22Rv1 (cell line): ENCODE data around the gene NDRG4.

Experiments used
- ZFX ChIP-seq: fragments of 450-650 bp; IDR thresholded peaks from 2 replicates; pipeline ENCODE4 v1.6.1; 2017; ENCODE audit warnings: antibody characterized with exemption, borderline replicate concordance
- TF ChIP-seq, protein P1 (sequence below): fragments of 450-650 bp; IDR thresholded peaks from 2 replicates; pipeline ENCODE4 v1.5.1; 2017; ENCODE audit warnings: mild to moderate bottlenecking

DNA sequence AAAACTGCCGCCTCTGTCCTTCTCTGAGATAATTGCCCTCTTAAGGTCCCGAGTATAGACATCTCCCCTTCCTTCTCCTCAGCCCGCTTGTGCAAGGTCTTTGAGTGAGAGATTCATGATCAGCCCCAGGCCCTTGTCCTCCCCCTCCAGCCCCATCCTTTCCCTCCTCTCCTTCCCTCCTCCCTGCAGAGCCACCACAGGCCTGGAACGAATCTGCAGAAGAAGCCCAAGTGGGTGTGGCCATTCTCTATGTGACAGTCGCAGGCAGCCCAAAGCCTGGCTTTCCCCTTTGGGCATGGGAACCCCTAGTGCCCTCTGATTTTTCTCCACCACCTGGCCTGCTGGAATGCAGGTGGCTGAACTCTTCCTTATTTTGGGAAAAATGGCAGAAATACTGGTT is 7.2 kb upstream of the NDRG4 start:
- TF ChIP-seq, protein P1, sequence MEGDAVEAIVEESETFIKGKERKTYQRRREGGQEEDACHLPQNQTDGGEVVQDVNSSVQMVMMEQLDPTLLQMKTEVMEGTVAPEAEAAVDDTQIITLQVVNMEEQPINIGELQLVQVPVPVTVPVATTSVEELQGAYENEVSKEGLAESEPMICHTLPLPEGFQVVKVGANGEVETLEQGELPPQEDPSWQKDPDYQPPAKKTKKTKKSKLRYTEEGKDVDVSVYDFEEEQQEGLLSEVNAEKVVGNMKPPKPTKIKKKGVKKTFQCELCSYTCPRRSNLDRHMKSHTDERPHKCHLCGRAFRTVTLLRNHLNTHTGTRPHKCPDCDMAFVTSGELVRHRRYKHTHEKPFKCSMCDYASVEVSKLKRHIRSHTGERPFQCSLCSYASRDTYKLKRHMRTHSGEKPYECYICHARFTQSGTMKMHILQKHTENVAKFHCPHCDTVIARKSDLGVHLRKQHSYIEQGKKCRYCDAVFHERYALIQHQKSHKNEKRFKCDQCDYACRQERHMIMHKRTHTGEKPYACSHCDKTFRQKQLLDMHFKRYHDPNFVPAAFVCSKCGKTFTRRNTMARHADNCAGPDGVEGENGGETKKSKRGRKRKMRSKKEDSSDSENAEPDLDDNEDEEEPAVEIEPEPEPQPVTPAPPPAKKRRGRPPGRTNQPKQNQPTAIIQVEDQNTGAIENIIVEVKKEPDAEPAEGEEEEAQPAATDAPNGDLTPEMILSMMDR = no peak
- no peak for TF ChIP-seq ZFX
